ENCODE data around the gene PTPN1. TPM values are rescaled to one million over a fixed set of nuclear protein-coding genes. Genes with fewer than 3 reads are reported as not detected.
A peak's percentile ranks its signal among the peaks of the same experiment; 100 is the strongest.

Gene PTPN1
- total and polyA plus RNA-seq, 8 donors = 10.8 to 26.8 (median 16.8) TPM

DNA sequence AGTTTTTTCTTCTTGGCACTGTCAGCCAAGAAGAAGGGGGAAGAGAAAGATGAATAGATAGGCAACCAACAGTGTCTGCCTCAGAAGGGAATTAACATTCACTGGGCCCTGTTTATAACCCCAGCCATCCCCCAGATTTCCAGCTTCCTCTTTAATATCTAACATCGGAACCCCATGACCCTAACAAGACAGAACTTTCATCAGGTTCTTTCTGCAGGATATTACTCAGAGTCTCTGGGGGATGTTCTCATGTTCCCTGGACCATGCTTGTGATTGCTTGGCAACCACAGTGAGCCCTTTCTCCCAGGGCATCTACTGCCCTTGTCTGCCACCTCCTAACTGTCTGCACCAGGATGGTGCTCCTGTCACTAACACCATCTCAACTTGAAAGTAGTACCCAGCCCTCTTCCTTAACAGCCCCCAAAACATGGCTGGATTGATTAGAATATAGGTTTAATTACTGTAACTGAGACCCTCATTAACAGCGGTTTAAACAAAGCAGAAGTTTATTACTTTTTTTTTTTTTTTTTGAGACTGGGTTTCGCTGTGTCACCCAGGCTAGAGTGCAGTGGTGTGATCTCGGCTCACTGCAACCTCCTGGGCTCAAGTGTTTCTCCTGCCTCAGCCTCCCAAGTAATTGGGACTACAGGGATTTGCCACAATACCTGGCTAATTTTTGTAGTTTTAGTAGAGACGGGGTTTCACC lies 12.0 kb upstream of the PTPN1 start:
- 87 to 92% (median 88%) methylated on average over 5 of the region's 5 CpGs for WGBS, 5 donors
- H3K36me3 ChIP-seq = no peaks in the 10 kb centered on the region

DNA sequence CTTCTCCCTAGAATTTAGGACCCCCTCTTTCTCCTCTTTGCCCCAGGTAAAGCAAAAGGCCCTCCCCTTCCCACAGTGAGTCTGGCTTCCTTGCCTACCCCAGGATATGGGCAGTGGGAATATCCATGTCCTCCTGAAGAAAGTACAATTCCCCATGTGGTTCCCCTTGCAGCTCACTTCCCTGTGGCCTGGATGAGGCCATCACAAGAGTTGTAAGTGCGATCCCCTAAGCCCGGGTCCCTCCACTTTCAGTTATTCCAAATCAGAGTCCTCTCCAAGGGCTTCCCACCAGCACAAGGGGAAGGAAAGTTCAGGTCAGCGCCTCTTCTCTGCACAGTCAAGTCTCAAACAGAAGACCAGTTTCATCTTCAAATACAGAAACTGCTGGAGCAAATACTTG lies 10.2 kb upstream of the PTPN1 start:
- no peaks in the 10 kb centered on the region for H3K9me3 ChIP-seq
- no peaks in the 10 kb centered on the region for H3K27me3 ChIP-seq
- H3K36me3 ChIP-seq = no peaks in the 10 kb centered on the region
- no peak for DNase-seq
- no peak overlapping the region for H3K4me3 ChIP-seq
- intact Hi-C loops (cut with DNase I; ENCODE audit: low total_unique reads) = loop anchor here (10.0 kb wide), 1 partner anchor 75 kb away; no protein-coding TSS in a partner anchor
- H3K27ac ChIP-seq = no peak overlapping the region
- no peak for TF ChIP-seq POLR2A (IDR thresholded peaks at IDR 0.05)
- WGBS, 5 donors = 94 to 100% (median 95%) methylated on average over 3 of the region's 3 CpGs
- H3K4me1 ChIP-seq = peaks cover 0 to 24% (median 13%) of the 10 kb centered on the region in 4 donors

More for the DNA sequence above, 12.0 kb upstream of the PTPN1 start:
- no peaks in the 10 kb centered on the region for H3K9me3 ChIP-seq
- DNase-seq = no peak
- no peak overlapping the region for H3K4me3 ChIP-seq
- peak overlapping the region in 1 of 5 donors; percentile 35 for H3K27ac ChIP-seq
- H3K4me1 ChIP-seq = peaks cover 0 to 15% (median 2%) of the 10 kb centered on the region in 4 donors
- H3K27me3 ChIP-seq = no peaks in the 10 kb centered on the region
- intact Hi-C loops (cut with DNase I; ENCODE audit: low total_unique reads) = no loop called here
- TF ChIP-seq EP300 (IDR thresholded peaks at IDR 0.05) = no peak
- TF ChIP-seq POLR2AphosphoS5 (IDR thresholded peaks at IDR 0.05) = no peak
- TF ChIP-seq, protein P1, sequence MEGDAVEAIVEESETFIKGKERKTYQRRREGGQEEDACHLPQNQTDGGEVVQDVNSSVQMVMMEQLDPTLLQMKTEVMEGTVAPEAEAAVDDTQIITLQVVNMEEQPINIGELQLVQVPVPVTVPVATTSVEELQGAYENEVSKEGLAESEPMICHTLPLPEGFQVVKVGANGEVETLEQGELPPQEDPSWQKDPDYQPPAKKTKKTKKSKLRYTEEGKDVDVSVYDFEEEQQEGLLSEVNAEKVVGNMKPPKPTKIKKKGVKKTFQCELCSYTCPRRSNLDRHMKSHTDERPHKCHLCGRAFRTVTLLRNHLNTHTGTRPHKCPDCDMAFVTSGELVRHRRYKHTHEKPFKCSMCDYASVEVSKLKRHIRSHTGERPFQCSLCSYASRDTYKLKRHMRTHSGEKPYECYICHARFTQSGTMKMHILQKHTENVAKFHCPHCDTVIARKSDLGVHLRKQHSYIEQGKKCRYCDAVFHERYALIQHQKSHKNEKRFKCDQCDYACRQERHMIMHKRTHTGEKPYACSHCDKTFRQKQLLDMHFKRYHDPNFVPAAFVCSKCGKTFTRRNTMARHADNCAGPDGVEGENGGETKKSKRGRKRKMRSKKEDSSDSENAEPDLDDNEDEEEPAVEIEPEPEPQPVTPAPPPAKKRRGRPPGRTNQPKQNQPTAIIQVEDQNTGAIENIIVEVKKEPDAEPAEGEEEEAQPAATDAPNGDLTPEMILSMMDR (IDR thresholded peaks at IDR 0.05) = no peak
- TF ChIP-seq POLR2A (IDR thresholded peaks at IDR 0.05) = no peak

DNA sequence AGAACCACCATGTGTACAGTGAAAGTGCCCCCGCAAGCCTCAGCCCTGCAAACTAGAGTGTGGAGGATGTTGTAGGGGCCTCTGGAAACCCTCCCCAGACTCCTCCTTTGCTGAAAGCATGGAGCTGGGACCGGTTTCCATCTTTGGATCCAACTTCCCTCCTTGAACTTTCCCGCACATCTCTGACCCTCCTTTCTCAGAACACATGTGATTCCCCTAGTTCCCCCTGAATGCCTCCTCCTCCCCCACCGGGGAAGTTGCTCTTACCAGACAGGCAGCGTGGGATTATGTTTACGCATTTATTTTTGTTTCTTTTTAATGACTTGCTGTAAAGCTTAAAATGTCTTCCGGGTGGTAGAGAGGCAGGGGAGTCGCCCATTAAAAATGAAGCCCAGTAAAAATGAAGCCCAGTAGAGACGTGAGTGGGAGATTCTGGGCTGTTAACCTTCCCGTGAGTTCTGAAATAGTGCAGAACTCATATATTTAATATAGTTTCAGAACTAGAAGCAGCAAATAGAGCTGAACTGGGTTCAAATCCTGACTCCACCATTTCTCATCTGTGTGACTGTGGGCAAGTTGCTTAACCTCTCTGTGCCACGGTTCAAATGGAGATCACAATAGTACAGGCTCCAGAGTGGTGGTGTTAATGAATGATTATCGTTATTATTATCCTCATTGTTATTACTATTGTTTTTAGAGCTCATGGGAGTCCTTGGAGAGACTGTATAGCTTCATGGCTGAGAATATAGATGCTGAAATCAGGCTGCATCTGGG lies 8.0 kb upstream of the PTPN1 start:
- intact Hi-C loops (cut with DNase I; ENCODE audit: low total_unique reads) = loop anchor here (10.0 kb wide), 1 partner anchor 73 kb away; no protein-coding TSS in a partner anchor
- WGBS, 5 donors = 74 to 82% (median 74%) methylated on average over 12 of the region's 12 CpGs
- no peak for TF ChIP-seq POLR2A (IDR thresholded peaks at IDR 0.05)
- TF ChIP-seq POLR2AphosphoS5 (IDR thresholded peaks at IDR 0.05) = no peak
- TF ChIP-seq, protein P1 (IDR thresholded peaks at IDR 0.05) = no peak
- TF ChIP-seq EP300 (IDR thresholded peaks at IDR 0.05) = no peak

DNA sequence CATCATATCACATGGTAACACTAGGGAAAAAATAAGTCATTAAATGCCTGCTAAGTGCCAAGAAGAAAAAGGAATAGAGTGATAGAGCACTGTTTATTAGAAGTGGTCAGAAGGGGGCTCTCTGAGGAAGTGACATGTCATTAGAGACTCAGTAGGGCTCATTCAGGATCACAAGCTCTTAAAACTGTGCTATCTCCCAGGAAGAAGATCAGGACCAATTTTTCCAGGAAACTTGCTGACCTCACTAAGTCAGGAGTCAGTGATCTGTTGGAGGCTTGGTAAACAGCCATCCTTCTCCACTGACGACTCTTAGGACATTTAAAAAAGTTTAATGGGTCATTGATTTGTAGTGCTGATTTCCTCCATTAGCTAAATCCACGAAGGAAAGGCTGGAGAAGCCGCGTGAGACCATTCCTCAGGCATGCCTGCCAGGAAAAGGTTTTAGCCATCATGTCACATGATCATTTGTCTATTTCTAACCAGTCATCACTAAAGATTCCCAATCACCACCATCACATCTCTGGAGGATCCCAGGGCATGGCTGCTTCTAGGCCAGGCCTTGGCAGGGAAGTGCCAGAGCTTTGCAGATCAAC lies 5.9 kb upstream of the PTPN1 start:
- Histone ChIP-seq H3K4me3 (no peak overlapping the region), H3K36me3 (no peaks in the 10 kb centered on the region), H3K27ac (peak overlapping the region in 4 of 5 donors; percentile 44 to 82 (median 70)), H3K9me3 (no peaks in the 10 kb centered on the region), H3K27me3 (no peaks in the 10 kb centered on the region), H3K4me1 (peaks cover 0 to 21% (median 14%) of the 10 kb centered on the region in 4 donors)
- 56 to 65% (median 60%) methylated on average over 4 of the region's 4 CpGs for WGBS, 5 donors
- intact Hi-C loops (cut with DNase I; ENCODE audit: low total_unique reads) = loop anchor here (10.0 kb wide), 1 partner anchor 70 kb away; no protein-coding TSS in a partner anchor
- DNase-seq = no peak
- no peak for TF ChIP-seq POLR2AphosphoS5 (IDR thresholded peaks at IDR 0.05)
- TF ChIP-seq, protein P1 (IDR thresholded peaks at IDR 0.05) = peak in 1 of 7 experiments; percentile 10

More for the DNA sequence above, 8.0 kb upstream of the PTPN1 start:
- Histone ChIP-seq H3K4me1 (peaks cover 0 to 24% (median 13%) of the 10 kb centered on the region in 4 donors), H3K4me3 (no peak overlapping the region), H3K27me3 (no peaks in the 10 kb centered on the region), H3K27ac (peak overlapping the region in 4 of 5 donors; percentile 62 to 82 (median 72)), H3K9me3 (no peaks in the 10 kb centered on the region), H3K36me3 (no peaks in the 10 kb centered on the region)
- no peak for DNase-seq

All from stomach (tissue), 9 donors.